ENCODE results near the gene DENND6B.
A peak's percentile ranks its signal among the peaks of the same experiment; 100 is the strongest.

Gene DENND6B

GRCh38 chr22:50261615-50262459 is 65.0 kb downstream of the DENND6B start, which contains the start of gene MAPK12:
Gene MAPK12 (minus strand): TSS chr22:50261683. CDS start chr22:50261509, 174 bp downstream.
- Mint-ChIP-seq H3K27me3 (peaks cover 10% of the 10 kb centered on the region), H3K36me3 (ENCODE audit: low read depth) (no peaks in the 10 kb centered on the region), H3K9me3 (no peaks in the 10 kb centered on the region), H3K4me3 (peak within 1 kb of the TSS; percentile 63), H3K27ac (no peak within 1 kb of the TSS), H3K4me1 (ENCODE audit: low read depth) (peaks cover 7% of the 10 kb centered on the region)

GRCh38 chr22:50260801-50261614 is 65.8 kb downstream of the DENND6B start:
- peaks cover 7% of the 10 kb centered on the region for H3K4me1 Mint-ChIP-seq (ENCODE audit: low read depth)
- peaks cover 10% of the 10 kb centered on the region for H3K27me3 Mint-ChIP-seq
- H3K36me3 Mint-ChIP-seq (ENCODE audit: low read depth) = no peaks in the 10 kb centered on the region
- H3K4me3 Mint-ChIP-seq = peak overlapping the region; percentile 23
- no peak overlapping the region for H3K27ac Mint-ChIP-seq
- no peaks in the 10 kb centered on the region for H3K9me3 Mint-ChIP-seq

GRCh38 chr22:50260434-50260800 is 66.4 kb downstream of the DENND6B start:
- H3K4me1 Mint-ChIP-seq (ENCODE audit: low read depth) = peaks cover 7% of the 10 kb centered on the region
- no peaks in the 10 kb centered on the region for H3K9me3 Mint-ChIP-seq
- peak overlapping the region; percentile 23 for H3K4me3 Mint-ChIP-seq
- H3K36me3 Mint-ChIP-seq (ENCODE audit: low read depth) = no peaks in the 10 kb centered on the region
- H3K27ac Mint-ChIP-seq = no peak overlapping the region
- peaks cover 10% of the 10 kb centered on the region for H3K27me3 Mint-ChIP-seq

DNA sequence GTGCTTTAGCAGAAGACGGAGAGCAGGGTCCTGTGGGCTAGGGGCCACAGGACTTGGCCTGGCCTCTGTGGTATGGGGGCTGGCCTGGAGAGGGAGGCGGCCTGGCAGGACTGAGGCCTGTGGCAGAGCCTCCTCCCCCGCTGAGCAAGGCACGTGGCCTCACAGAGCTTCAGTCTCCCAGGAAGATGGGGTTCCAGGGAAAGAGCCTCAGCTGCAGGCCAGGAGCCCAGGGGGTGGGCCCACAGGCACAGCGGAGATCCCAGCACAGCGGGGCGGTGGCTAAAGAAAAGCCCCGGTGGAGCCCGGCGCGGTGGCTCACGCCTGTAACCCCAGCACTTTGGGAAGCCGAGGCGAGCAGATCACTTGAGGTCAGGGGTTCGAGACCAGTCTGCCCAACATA is 67.5 kb downstream of the DENND6B start:
- no peaks in the 10 kb centered on the region for H3K9me3 Mint-ChIP-seq
- H3K36me3 Mint-ChIP-seq (ENCODE audit: low read depth) = no peaks in the 10 kb centered on the region
- H3K27me3 Mint-ChIP-seq = peaks cover 10% of the 10 kb centered on the region
- no peak overlapping the region for H3K27ac Mint-ChIP-seq
- H3K4me3 Mint-ChIP-seq = no peak overlapping the region
- peaks cover 7% of the 10 kb centered on the region for H3K4me1 Mint-ChIP-seq (ENCODE audit: low read depth)

All from stimulated activated naive CD8-positive, alpha-beta T cell treated with anti-CD3 and anti-CD28 coated beads, Interleukin-15, Interleukin-2, amounts not matched to agents 100 ng/mL and 50 ng/mL, for 24 hours (primary cell).